Measurements from ENCODE around the gene C14orf132. TPM values are rescaled to one million over a fixed set of nuclear protein-coding genes. Genes with fewer than 3 reads are reported as not detected.
"Not testable (repeated sequence)": the region's sequence is repeated elsewhere in the genome, so short reads cannot be mapped to it uniquely, and the experiment has no call there.

C14orf132 gene
- total RNA-seq, 1 experiment from 2014 or later: 2.6 TPM

GRCh38 chr14:96056509-96057422 lies 17.6 kb downstream of the C14orf132 start:
- peak; percentile 60 for DNase-seq (ENCODE audit: low spot score)
- in situ Hi-C loops (cut with HindIII; ENCODE audit: low sequenced_read_pairs): no loop called here

DNA sequence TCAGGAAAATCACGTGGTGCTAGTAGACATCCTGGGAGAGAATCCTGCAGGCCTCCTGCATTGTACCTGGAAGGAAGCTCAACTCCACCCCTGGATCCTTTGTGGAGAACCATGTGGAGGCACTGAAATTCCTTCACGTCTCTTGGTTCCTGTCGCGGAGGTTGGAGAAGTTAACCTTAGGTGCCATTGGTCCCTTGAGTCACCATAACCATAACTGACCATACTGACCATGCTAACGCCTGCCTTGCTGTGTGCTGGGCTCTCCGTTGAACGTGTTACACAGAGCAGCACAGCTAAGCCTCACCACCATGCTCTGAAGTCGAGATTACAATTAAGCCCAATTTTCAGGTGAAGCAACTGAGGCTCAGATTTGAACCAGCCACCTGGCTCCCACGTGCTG lies 18.6 kb downstream of the C14orf132 start:
- DNase-seq (ENCODE audit: low spot score): no peak
- in situ Hi-C loops (cut with HindIII; ENCODE audit: low sequenced_read_pairs): no loop called here

DNA sequence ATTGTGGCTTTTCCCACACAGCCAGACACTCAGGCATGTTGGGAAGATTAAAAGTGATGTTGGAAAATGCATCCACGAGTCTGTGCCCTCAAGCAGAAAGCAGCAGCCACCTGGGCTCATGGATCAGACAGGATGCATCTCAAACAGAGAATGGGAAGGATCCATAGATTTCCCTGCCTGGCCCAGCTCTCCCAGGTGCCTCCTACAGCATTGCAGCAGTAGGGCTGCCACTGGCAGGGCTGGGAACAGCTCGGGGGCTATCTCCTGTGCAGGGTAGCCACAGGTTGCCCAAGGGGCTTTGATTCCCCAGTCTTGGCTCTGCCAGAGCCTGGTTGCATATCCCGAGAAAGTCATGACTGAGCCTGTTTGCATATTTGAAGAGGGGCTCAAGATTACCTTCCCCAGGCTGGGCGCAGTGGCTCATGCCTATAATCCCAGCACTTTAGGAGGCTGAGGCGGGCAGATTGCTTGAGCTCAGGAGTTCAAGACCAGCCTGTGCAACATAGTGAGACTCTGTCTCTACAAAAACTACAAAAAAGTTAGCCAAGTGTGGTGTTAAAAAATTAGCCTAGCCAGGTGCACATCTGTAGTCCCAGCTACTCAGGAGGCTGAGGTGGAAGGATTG lies 19.5 kb downstream of the C14orf132 start:
- in situ Hi-C loops (cut with HindIII; ENCODE audit: low sequenced_read_pairs): no loop called here
- peak; percentile 23 for DNase-seq (ENCODE audit: low spot score)

DNA sequence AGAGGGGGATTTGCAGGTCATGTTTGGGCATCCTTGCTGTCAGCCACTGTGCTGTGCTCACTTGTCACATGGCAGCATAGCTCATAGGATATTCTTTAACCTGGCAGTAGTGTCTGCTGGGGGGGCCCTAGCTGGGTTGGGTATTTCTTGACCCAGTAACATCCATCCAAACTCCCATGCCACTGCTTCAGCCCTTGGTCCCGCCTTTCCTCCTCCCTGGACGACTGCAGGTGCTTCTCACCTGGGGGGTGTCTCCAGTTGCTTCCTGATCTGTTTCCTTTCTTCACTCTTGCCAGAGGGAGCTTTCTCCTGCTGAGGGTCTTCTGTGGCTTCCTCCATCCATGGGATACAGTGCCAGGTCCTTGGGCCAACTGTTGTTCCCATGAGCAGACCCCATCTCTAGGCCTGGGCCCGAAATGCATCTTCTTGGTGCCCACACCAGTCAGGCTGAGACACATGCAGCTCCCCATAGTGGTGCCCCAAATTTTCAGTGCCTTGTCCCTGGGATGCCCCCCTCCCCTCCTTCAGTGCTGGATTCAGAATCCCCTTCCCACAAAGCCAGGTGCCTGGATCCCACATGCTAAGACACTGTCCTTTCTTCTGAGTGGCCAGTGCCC lies 20.5 kb downstream of the C14orf132 start:
- no peak for DNase-seq (ENCODE audit: low spot score)
- in situ Hi-C loops (cut with HindIII; ENCODE audit: low sequenced_read_pairs): no loop called here

DNA sequence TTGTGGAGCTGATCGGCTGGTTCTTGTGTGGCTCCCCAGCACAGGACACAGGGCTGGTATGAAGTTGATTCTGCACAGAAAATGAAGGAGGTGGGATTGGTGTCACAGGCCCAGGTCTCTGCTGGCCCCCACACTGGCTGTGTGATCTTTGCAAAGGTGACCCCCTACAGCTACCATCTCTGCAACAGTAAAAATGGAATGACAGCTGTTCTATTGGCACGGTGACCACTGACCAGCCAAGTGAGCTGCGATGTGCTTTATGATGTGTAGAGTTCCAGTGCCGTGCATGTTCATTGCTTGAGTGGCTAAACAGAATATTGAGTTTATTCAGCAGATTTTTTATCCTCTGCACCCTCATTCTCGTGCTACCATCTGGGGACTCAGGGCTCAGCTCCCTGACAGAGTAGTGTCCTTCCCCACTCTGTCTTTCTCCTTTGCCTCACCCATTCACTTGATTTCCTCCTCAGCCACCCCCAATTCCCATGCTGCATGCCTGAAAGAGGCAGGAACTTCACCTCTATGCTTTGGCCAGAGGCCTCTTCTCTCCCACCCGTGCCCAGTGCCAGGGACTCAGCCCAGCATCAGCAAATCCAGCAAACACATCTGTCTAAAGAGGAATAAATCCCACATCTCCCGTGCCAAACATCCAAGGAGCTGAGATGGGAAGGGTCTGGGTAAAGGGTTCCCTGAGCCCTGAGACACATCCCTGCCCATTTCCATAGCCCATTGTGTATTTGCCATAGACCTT lies 21.2 kb downstream of the C14orf132 start:
- in situ Hi-C loops (cut with HindIII; ENCODE audit: low sequenced_read_pairs): no loop called here
- DNase-seq (ENCODE audit: low spot score): peak; percentile 50

DNA sequence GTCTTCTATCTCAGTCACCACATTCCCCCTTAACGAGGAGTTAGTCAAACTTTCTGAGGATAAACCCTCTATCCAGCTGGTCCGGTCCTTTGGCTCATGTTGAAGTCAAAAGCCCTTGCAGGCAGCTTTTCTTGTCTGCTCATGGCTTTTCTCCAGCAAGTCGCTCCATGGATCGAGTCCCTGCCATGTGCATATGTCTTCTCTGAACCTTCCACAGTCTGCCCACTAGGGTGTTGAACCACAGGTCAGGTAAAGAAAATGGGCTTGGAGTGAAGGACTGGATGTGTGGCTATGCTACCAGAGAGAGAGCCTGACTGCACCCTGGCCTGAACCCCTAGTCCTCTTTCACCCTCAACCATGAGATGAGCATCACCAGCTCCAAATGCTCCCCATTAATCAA lies 22.8 kb downstream of the C14orf132 start:
- in situ Hi-C loops (cut with HindIII; ENCODE audit: low sequenced_read_pairs): no loop called here
- DNase-seq (ENCODE audit: low spot score): peak; percentile 72

GRCh38 chr14:96062506-96062905 lies 23.3 kb downstream of the C14orf132 start:
- in situ Hi-C loops (cut with HindIII; ENCODE audit: low sequenced_read_pairs): no loop called here
- no peak for DNase-seq (ENCODE audit: low spot score)

DNA sequence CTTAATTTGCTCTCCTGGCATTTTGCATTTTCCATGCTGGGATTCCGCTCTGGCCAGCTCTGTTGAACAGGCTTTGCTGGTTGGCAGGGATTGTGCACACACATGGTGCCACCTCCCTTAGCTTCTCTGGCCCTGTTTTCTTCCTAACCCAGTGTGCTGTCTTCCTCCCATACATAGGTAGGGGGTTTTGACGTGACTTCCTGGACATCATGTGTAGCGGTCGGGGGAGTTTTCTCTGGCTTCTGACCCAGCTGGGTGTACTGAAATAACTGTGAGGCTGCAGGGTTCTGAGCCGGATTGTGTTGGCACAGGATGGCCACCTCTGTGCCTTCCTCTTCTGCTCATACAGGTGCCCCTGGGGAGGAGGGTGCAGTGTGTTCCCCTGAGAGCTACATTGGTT lies 25.7 kb downstream of the C14orf132 start:
- in situ Hi-C loops (cut with HindIII; ENCODE audit: low sequenced_read_pairs): no loop called here
- peak; percentile 96 for DNase-seq (ENCODE audit: low spot score)

DNA sequence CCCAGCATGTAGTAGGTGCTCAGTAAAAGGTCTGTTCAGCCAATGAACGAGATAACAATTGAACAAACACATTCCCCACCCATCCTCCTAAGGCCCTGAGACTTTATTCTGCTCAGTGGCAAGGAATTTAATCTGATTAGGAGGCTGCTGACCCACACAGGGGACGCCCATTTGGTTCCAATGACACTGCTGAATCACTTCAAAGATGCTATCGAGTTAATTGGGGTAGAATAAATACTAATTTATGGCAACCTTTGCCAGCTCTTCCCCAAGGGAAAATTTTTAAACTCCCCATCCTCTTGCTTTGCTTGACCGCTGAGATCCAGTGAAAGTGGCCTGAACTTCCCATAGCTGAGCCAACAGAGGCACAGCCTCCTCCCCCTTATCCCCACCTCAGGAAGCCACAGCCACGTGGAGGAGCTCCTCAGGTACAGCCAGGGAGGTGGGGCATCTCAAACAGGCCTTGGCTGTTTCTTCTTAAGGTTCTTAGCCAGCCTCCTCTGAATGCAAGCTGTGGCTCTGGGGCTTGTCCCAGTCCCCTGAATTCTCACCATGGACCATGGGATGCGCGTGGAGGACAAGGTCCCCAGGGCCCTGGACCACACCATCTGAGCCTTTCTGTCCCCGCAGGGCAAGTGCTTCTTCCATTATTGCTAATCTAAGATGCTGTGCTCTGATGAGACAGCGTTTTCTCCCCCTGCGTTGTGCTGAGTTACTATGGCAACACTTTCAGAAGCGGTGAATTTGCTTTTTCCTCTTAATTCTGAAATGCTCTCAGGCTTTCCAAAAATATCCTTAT lies 26.7 kb downstream of the C14orf132 start:
- DNase-seq (ENCODE audit: low spot score): peak; percentile 50
- in situ Hi-C loops (cut with HindIII; ENCODE audit: low sequenced_read_pairs): no loop called here

DNA sequence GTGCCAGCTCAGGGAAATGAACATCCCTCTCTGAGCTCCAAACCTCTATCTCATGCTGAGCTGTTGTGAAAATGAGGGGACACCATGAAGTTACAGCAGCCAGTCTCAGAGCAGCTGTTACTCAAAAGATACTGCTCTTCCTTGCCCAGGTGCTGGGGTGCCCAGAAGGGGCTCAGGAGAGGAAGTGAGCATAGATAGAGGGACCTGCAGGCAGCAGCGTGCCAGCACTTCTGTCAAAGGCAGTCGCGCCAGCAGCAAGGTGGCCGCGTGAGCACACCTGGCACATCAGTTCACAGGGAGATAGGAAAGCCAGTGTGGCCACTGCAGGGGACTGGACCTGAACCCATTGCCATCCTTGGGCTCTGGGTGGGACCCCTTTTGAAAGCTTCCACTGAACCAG lies 27.8 kb downstream of the C14orf132 start:
- in situ Hi-C loops (cut with HindIII; ENCODE audit: low sequenced_read_pairs): no loop called here
- DNase-seq (ENCODE audit: low spot score): no peak

DNA sequence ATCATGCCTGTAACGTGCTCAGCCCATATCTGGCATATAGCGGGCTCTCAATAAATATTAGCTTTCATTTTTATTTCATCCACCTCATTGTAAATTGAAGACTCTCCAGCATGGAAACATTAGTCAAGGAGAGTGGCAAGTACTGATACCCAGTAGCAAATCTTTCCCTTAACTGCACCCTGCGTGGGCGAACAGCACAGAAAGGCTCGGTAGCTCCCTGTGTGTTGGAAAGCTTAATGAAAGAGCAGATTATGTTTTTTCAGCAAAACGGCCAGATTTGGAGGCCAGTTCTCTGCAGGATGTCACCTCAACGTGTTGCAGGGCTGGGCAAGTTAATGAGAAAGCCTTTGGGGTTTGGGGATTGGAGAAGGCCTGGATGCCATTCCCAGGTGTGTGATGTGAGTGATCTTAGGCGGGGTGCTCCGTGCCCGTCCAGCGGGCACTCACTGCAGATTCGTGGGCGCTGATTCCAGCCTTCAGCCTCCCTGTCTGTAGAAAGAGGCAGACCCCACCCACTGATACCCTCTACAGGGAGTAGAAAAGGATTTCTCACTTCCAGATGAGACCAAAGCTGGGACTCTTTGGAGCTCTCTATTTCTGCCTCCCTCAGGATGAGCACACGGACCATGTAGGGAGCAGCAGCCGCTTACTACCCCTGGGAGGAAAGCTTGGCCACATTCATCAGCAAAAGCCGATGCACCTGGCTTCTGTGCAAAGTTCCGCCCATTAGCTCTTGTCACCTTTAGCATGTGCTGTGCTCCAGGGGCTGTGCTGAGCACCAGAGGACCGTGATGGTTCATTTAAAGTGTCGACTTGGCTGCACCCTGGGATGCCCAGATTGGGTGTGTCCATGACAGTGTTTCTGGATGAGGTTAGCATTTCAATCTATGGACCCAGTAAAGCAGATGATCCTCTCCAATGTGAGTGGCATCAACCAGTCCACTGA lies 29.1 kb downstream of the C14orf132 start:
- in situ Hi-C loops (cut with HindIII; ENCODE audit: low sequenced_read_pairs): no loop called here
- peak; percentile 79 for DNase-seq (ENCODE audit: low spot score)

GRCh38 chr14:96069421-96069820 lies 30.3 kb downstream of the C14orf132 start:
- peak; percentile 38 for DNase-seq (ENCODE audit: low spot score)

DNA sequence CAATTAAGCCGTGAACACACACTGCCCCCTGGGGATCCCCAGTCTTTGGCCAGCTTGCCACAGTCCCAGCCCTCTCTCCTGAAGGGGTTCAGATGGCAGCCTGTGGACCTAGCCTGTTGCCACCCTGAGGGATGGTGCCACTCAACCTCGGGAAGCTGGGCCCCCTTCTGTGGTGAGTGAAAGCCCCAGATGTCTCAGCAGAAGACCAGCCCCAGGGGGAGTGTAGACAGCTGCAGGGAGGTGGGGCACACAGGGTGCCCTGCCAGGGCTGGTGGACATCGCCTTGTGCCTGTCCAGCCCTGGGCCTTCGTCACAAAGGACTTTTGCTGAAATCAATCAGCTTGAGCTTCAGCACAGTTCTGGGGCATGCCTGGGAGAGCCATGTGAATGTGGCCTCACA lies 32.4 kb downstream of the C14orf132 start:
- in situ Hi-C loops (cut with HindIII; ENCODE audit: low sequenced_read_pairs): no loop called here
- no peak for DNase-seq (ENCODE audit: low spot score)

More at GRCh38 chr14:96069421-96069820, 30.3 kb downstream of the C14orf132 start:
- in situ Hi-C loops (cut with HindIII; ENCODE audit: low sequenced_read_pairs): no loop called here

DNA sequence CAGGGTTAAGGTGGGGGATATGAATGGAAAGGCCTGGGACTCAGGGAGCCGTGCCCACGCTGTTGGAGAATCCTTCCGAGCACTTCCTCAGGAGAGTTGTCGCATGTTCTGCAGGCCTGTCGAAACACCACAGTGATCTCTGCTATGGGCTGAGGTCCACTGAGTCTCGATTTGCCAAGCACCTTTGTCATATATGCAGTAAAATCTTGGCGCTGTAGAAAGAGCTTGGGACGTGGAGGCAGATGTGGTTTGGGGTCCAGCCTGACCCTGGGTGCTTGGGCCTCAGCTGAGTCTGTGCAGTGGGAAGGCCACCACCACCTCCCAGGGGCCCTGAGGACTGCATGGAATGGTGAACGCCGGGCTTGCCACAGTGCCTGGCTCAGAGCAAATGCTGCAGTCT lies 32.9 kb downstream of the C14orf132 start:
- DNase-seq (ENCODE audit: low spot score): no peak
- in situ Hi-C loops (cut with HindIII; ENCODE audit: low sequenced_read_pairs): no loop called here

DNA sequence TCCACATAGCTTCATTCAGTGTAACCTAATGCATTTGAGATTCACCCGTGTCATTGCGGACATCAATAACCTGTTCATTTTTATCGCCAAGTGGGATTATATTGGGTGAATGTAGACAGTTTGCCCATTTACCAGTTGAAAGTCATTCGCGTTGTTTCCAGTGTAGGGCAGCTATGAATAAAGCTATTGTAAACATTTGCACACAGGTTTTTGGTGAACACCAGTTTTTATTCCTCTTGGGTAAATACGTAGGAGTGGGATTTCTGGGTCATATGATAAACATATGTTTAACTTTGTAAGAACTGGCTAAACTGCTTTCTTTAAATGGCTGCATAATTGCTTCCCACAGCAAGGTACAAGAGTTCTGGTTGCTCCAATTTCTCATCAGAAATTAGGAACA lies 33.6 kb downstream of the C14orf132 start:
- no peak for DNase-seq (ENCODE audit: low spot score)
- in situ Hi-C loops (cut with HindIII; ENCODE audit: low sequenced_read_pairs): no loop called here

- in situ Hi-C loops (cut with HindIII; ENCODE audit: low sequenced_read_pairs); DNase-seq (ENCODE audit: low spot score): not testable (repeated sequence)
Observed at GRCh38 chr14:96073260-96074039, 34.3 kb downstream of the C14orf132 start.
